ENCODE data around the gene RAB11FIP4.
A peak's percentile ranks its signal among the peaks of the same experiment; 100 is the strongest.

Gene RAB11FIP4

GRCh38 chr17:31549525-31550388 is 158.3 kb downstream of the RAB11FIP4 start:
- DNase-seq (ENCODE audit: low read depth): peak; percentile 88

GRCh38 chr17:31550389-31551056 is 159.0 kb downstream of the RAB11FIP4 start:
- DNase-seq (ENCODE audit: low read depth): peak; percentile 39

GRCh38 chr17:31552568-31552967 is 161.1 kb downstream of the RAB11FIP4 start:
- no peak for DNase-seq (ENCODE audit: low read depth)

GRCh38 chr17:31553506-31553905 is 162.0 kb downstream of the RAB11FIP4 start:
- no peak for DNase-seq (ENCODE audit: low read depth)

GRCh38 chr17:31554930-31555329 is 163.5 kb downstream of the RAB11FIP4 start:
- no peak for DNase-seq (ENCODE audit: low read depth)

- DNase-seq (ENCODE audit: low read depth): no peak
Measured at GRCh38 chr17:31556969-31557645, 165.6 kb downstream of the RAB11FIP4 start.

- DNase-seq (ENCODE audit: low read depth): peak; percentile 74
Measured at GRCh38 chr17:31558748-31559583, 167.5 kb downstream of the RAB11FIP4 start.

- DNase-seq (ENCODE audit: low read depth): no peak
Measured at GRCh38 chr17:31559584-31560501, 168.4 kb downstream of the RAB11FIP4 start.

GRCh38 chr17:31560616-31561235 is 169.3 kb downstream of the RAB11FIP4 start:
- no peak for DNase-seq (ENCODE audit: low read depth)

- peak; percentile 38 for DNase-seq (ENCODE audit: low read depth)
Measured at GRCh38 chr17:31561469-31562375, 170.2 kb downstream of the RAB11FIP4 start.

- DNase-seq (ENCODE audit: low read depth): no peak
Measured at GRCh38 chr17:31562376-31562840, 170.9 kb downstream of the RAB11FIP4 start.

- DNase-seq (ENCODE audit: low read depth): no peak
Measured at GRCh38 chr17:31564291-31564690, 172.8 kb downstream of the RAB11FIP4 start.

GRCh38 chr17:31564883-31565301 is 173.4 kb downstream of the RAB11FIP4 start:
- DNase-seq (ENCODE audit: low read depth): peak; percentile 81

GRCh38 chr17:31565652-31566051 is 174.2 kb downstream of the RAB11FIP4 start:
- no peak for DNase-seq (ENCODE audit: low read depth)

GRCh38 chr17:31566247-31566991 is 174.9 kb downstream of the RAB11FIP4 start:
- no peak for DNase-seq (ENCODE audit: low read depth)

GRCh38 chr17:31566992-31567373 is 175.5 kb downstream of the RAB11FIP4 start:
- DNase-seq (ENCODE audit: low read depth): no peak

- DNase-seq (ENCODE audit: low read depth): no peak
Measured at GRCh38 chr17:31568121-31568520, 176.6 kb downstream of the RAB11FIP4 start.

GRCh38 chr17:31568539-31568938 is 177.1 kb downstream of the RAB11FIP4 start:
- DNase-seq (ENCODE audit: low read depth): peak; percentile 80
